ENCODE data around the gene MRPL36. TPM values are rescaled to one million over a fixed set of nuclear protein-coding genes. Genes with fewer than 3 reads are reported as not detected.

The MRPL36 gene
- total and polyA plus RNA-seq, 2 donors (not counting 3 experiments of a cell fraction or from before 2014, with no cell fraction given) = 70.3 to 72.7 TPM

- no peaks in the 10 kb centered on the region for H4K20me1 ChIP-seq (replicated peaks; ENCODE audit: control insufficient read depth, extremely low read depth, insufficient read depth, low read length)
- H3K79me2 ChIP-seq (ENCODE audit: control insufficient read depth, insufficient read depth, low read length) = no peaks in the 10 kb centered on the region
- no peaks in the 10 kb centered on the region for H3K36me3 ChIP-seq (ENCODE audit: control insufficient read depth in 2 of 2, extremely low read depth in 1 of 2, insufficient read depth in 2 of 2, low read length in 2 of 2)
- DNase-seq (ENCODE audit: low read depth, low spot score) (no peak), FAIRE-seq (no peak)
- H3K27me3 ChIP-seq (ENCODE audit: control insufficient read depth in 2 of 2, insufficient read depth in 2 of 2, low read length in 2 of 2) = no peaks in the 10 kb centered on the region
- dilution Hi-C loops (cut with MboI; ENCODE audit: extremely low pct_ligation_motif_present, low sequenced_read_pairs) (no loop called here), intact Hi-C loops (cut with micrococcal nuclease) (no loop called here)
- H3K4me1 ChIP-seq (ENCODE audit: control insufficient read depth, extremely low read depth, insufficient read depth, low read length) = no peaks in the 10 kb centered on the region
- ChIA-PET POLR2A (no interaction called here), CTCF (no interaction called here)
- no peak overlapping the region for H3K9ac ChIP-seq (replicated peaks; ENCODE audit: extremely low read depth, insufficient read depth, low read length)
- H3K4me3 ChIP-seq (replicated peaks in 1 of 3; ENCODE audit: insufficient read depth in 1 of 3, low read depth in 1 of 3, low read length in 3 of 3) = no peak overlapping the region
- BruUV-seq (replicated peaks) = no TSS peak
- TF ChIP-seq JUN (IDR thresholded peaks at IDR 0.05; ENCODE audit: borderline replicate concordance, insufficient read depth, insufficient read length, low read depth) (no peak), FOS (IDR thresholded peaks at IDR 0.05; ENCODE audit: borderline replicate concordance, insufficient read depth, low read length) (no peak), POLR2AphosphoS5 (IDR thresholded peaks at IDR 0.05; ENCODE audit: insufficient read depth, low read depth, low read length) (no peak), CTCF (IDR thresholded peaks at IDR 0.05; ENCODE audit: extremely low read depth in 1 of 2, insufficient read depth in 1 of 2, low read depth in 1 of 2, low read length in 2 of 2) (no peak), MYC (IDR thresholded peaks at IDR 0.05; ENCODE audit: low read depth, low read length) (no peak), GATA2 (IDR thresholded peaks at IDR 0.05; ENCODE audit: insufficient read depth, insufficient read length, low read depth, low read length) (no peak)
- H3K9me1 ChIP-seq (replicated peaks; ENCODE audit: control insufficient read depth, extremely low read depth, insufficient read depth, low read length) = no peaks in the 10 kb centered on the region
- H3K4me2 ChIP-seq (ENCODE audit: insufficient read depth, low read length) = no peak overlapping the region
- no peak overlapping the region for H2AFZ ChIP-seq (ENCODE audit: low read depth, low read length)
- H3K27ac ChIP-seq (ENCODE audit: insufficient read depth, low read depth, low read length) = no peak overlapping the region
- H3K9me3 ChIP-seq (replicated peaks; ENCODE audit: control insufficient read depth, insufficient read depth, low read length) = no peaks in the 10 kb centered on the region
Measured at GRCh38 chr5:1749346-1750124, 50.1 kb downstream of the MRPL36 start.

Measured in endothelial cell of umbilical vein (primary cell).